HTR-8/SVneo (cell line): ENCODE data around the gene LRRC23.

ENCODE experiments used
- DNase-seq: peaks from one replicate; pipeline ENCODE4 v3.0.0; 2011; ENCODE audit warnings: low spot score, mixed read lengths; ENCODE audit not compliant: insufficient read length
- FAIRE-seq: peaks from 2 replicates; lab custom pipeline; 2011; peaks lifted over from hg19 to GRCh38; lab: Jason Lieb, UNC

The LRRC23 gene

GRCh38 chr12:6923851-6924250, 19.2 kb downstream of the LRRC23 start:
- FAIRE-seq (no peak), DNase-seq (no peak)

- FAIRE-seq = no peak
These were observed 20.6 kb downstream of the LRRC23 start for GRCh38 chr12:6925239-6925539.

GRCh38 chr12:6925540-6926279, 21.1 kb downstream of the LRRC23 start:
- FAIRE-seq = peak; percentile 72
- DNase-seq = peak; percentile 85

More at GRCh38 chr12:6925239-6925539, 20.6 kb downstream of the LRRC23 start:
- no peak for DNase-seq

- FAIRE-seq = peak; percentile 84
These were observed 22.9 kb downstream of the LRRC23 start, which contains the start of gene ATN1 for GRCh38 chr12:6927379-6928021. Gene ATN1, plus strand, starts transcription at chr12:6927959. Its CDS starts 6,043 bp downstream, at chr12:6934002.

GRCh38 chr12:6928022-6928702, 23.5 kb downstream of the LRRC23 start:
- no peak for DNase-seq
- FAIRE-seq = no peak

More at GRCh38 chr12:6927379-6928021, 22.9 kb downstream of the LRRC23 start, which contains the start of gene ATN1:
- DNase-seq = peak; percentile 70

GRCh38 chr12:6928703-6929407, 24.2 kb downstream of the LRRC23 start:
- no peak for FAIRE-seq
- no peak for DNase-seq

GRCh38 chr12:6929466-6930452, 25.1 kb downstream of the LRRC23 start:
- no peak for DNase-seq
- peak; percentile 57 for FAIRE-seq

GRCh38 chr12:6932766-6933165, 28.1 kb downstream of the LRRC23 start:
- FAIRE-seq = no peak
- no peak for DNase-seq

- no peak for DNase-seq
- FAIRE-seq = peak; percentile 69
These were observed 29.5 kb downstream of the LRRC23 start for GRCh38 chr12:6934110-6934509.

- DNase-seq (no peak), FAIRE-seq (peak; percentile 23)
These were observed 31.0 kb downstream of the LRRC23 start for GRCh38 chr12:6935371-6936193.

GRCh38 chr12:6936194-6936635, 31.6 kb downstream of the LRRC23 start:
- no peak for FAIRE-seq
- no peak for DNase-seq

GRCh38 chr12:6936636-6937480, 32.2 kb downstream of the LRRC23 start:
- FAIRE-seq (peak; percentile 51), DNase-seq (no peak)

- FAIRE-seq (peak; percentile 99), DNase-seq (peak; percentile 78)
These were observed 33.1 kb downstream of the LRRC23 start for GRCh38 chr12:6937481-6938352.

GRCh38 chr12:6938353-6939190, 34.0 kb downstream of the LRRC23 start:
- DNase-seq (no peak), FAIRE-seq (peak; percentile 54)

- FAIRE-seq (no peak), DNase-seq (no peak)
These were observed 34.5 kb downstream of the LRRC23 start for GRCh38 chr12:6939191-6939540.

- no peak for FAIRE-seq
- no peak for DNase-seq
These were observed 36.6 kb downstream of the LRRC23 start for GRCh38 chr12:6941267-6941666.
